GM23248 (cell line): Measurements from ENCODE around the gene TNFRSF12A. TPM values are rescaled to one million over a fixed set of nuclear protein-coding genes. Genes with fewer than 3 reads are reported as not detected.

Source experiments
- DNase-seq: peaks from one replicate; pipeline ENCODE4 v3.0.0-alpha.2; 2015
- H2AFZ ChIP-seq: fragments of 200-600 bp; sonication (generic); 2 replicates; pipeline ENCODE4 v1.6.1; 2016; ENCODE audit warnings: antibody characterized with exemption
- H3F3A ChIP-seq: fragments of 200-600 bp; sonication (generic); 2 replicates; pipeline ENCODE4 v1.6.1; 2016; ENCODE audit warnings: mild to moderate bottlenecking, antibody characterized with exemption, mixed run types; ENCODE audit not compliant: insufficient read depth
- H3K27ac ChIP-seq: fragments of 200-600 bp; sonication (generic); 2 replicates; pipeline ENCODE4 v1.5.1; 2016; ENCODE audit warnings: mild to moderate bottlenecking
- H3K27me3 ChIP-seq: fragments of 200-600 bp; sonication (generic); replicated peaks from 2 replicates; pipeline ENCODE4 v1.6.1; 2016; ENCODE audit warnings: mild to moderate bottlenecking; ENCODE audit not compliant: insufficient read depth
- H3K36me3 ChIP-seq: fragments of 200-600 bp; sonication (generic); 2 replicates; pipeline ENCODE4 v1.6.1; 2016; ENCODE audit warnings: low read depth, mild to moderate bottlenecking
- H3K4me1 ChIP-seq: fragments of 200-600 bp; sonication (generic); 2 replicates; pipeline ENCODE4 v1.6.1; 2016; ENCODE audit warnings: mild to moderate bottlenecking; ENCODE audit not compliant: insufficient read depth
- H3K4me2 ChIP-seq: fragments of 200-600 bp; sonication (generic); one replicate; pipeline ENCODE4 v1.6.1; 2016; ENCODE audit warnings: mild to moderate bottlenecking; ENCODE audit not compliant: unreplicated experiment
- H3K4me3 ChIP-seq: fragments of 200-600 bp; sonication (generic); 2 replicates; pipeline ENCODE4 v1.5.1; 2016; ENCODE audit warnings: mild to moderate bottlenecking
- H3K79me2 ChIP-seq: fragments of 200-600 bp; sonication (generic); 2 replicates; pipeline ENCODE4 v1.6.1; 2016; ENCODE audit warnings: mild to moderate bottlenecking; ENCODE audit not compliant: insufficient read depth
- H3K9ac ChIP-seq: fragments of 200-600 bp; sonication (generic); 2 replicates; pipeline ENCODE4 v1.6.1; 2016; ENCODE audit warnings: mild to moderate bottlenecking
- H3K9me2 ChIP-seq: fragments of 200-600 bp; sonication (generic); 2 replicates; pipeline ENCODE4 v1.6.1; 2016; ENCODE audit warnings: mixed run types, mild to moderate bottlenecking, moderate library complexity; ENCODE audit not compliant: insufficient read depth
- H3K9me3 ChIP-seq: fragments of 200-600 bp; sonication (generic); one replicate; pipeline ENCODE4 v1.6.1; 2017; ENCODE audit warnings: low read depth
- H4K20me1 ChIP-seq: fragments of 200-600 bp; sonication (generic); 2 replicates; pipeline ENCODE4 v1.6.0; 2016; ENCODE audit not compliant: insufficient read depth
- EZH2 ChIP-seq: fragments of 200-600 bp; sonication (generic); IDR thresholded peaks from 2 replicates; pipeline ENCODE4 v1.6.1; 2018; ENCODE audit warnings: antibody characterized with exemption, mild to moderate bottlenecking; ENCODE audit not compliant: insufficient read depth, poor library complexity, severe bottlenecking
- EZH2phosphoT487 ChIP-seq: fragments of 200-600 bp; sonication (generic); IDR thresholded peaks from 2 replicates; pipeline ENCODE4 v1.6.1; 2018; ENCODE audit warnings: antibody characterized with exemption, moderate library complexity, mild to moderate bottlenecking, low read depth; ENCODE audit not compliant: insufficient read depth
- WGBS, 2 experiments: methylation state at CpG; one replicate each; pipeline ENCODE4 v1.1.6; 2015 to 2017; ENCODE audit warnings: low lambda C conversion rate in 2 of 2, low coverage in 1 of 2; ENCODE audit errors: missing lambda C conversion rate in 2 of 2; 5-methylcytosine and 5-hydroxymethylcytosine counted together
- in situ Hi-C: fragments of 300-500 bp; cut with MboI; formaldehyde crosslinking; loops from 2 replicates; pipeline ENCODE4 v1.15.0; 2020
- polyA plus RNA-seq: library from polyadenylated mRNA; unstranded; fragments of >200 nt; fragmentation: Nextera tagmentation; extraction: Ambion mirVana; gene quantifications from 2 replicates; pipeline ENCODE4 v1.2.1, GENCODE V29; 2016
- total RNA-seq: library from RNA; depleted of rRNA; stranded (reverse); fragments of >200 nt; shearing (Covaris generic); gene quantifications from 2 replicates; pipeline ENCODE4 v1.2.3, GENCODE V29; 2014

The TNFRSF12A gene
- total and polyA plus RNA-seq, 2 experiments from 2014 or later: 735 to 864 TPM

DNA sequence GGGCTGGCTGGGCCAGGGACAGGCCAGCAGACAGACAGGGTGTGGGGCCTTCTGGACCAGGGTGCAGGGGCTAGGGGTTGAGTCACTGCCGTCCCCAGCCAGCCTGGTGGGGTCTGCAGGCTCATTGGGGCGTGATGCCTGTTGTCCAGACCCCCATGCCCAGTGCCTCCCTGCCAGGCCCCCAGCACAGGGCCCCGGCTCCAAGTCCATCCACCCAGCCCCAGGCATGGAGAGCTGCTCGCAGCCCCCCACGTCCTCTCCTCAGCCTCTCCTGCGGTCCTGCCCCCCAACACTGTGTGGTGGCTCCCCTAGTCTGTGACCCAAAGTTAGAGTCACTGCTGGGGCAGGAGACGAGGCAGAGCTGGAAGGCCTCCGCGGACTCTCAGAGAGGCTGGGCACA lies 32.9 kb upstream of the TNFRSF12A start:
- H3K9ac ChIP-seq: no peak overlapping the region
- no peaks in the 10 kb centered on the region for H3K4me1 ChIP-seq
- no peak overlapping the region for H2AFZ ChIP-seq
- H3K79me2 ChIP-seq: no peaks in the 10 kb centered on the region
- H3K36me3 ChIP-seq: no peaks in the 10 kb centered on the region
- no peak for TF ChIP-seq EZH2phosphoT487
- TF ChIP-seq EZH2: no peak
- no peak overlapping the region for H3K27ac ChIP-seq
- DNase-seq: no peak
- no peaks in the 10 kb centered on the region for H3F3A ChIP-seq
- H3K4me3 ChIP-seq: no peak overlapping the region
- WGBS, 2 experiments: 65 to 73% methylated on average over 8 of the region's 9 CpGs
- in situ Hi-C loops: no loop called here
- no peaks in the 10 kb centered on the region for H3K9me2 ChIP-seq
- no peaks in the 10 kb centered on the region for H3K9me3 ChIP-seq
- no peaks in the 10 kb centered on the region; the same call in 1 of the 2 replicates for H3K27me3 ChIP-seq
- no peaks in the 10 kb centered on the region for H4K20me1 ChIP-seq
- H3K4me2 ChIP-seq: no peak overlapping the region

DNA sequence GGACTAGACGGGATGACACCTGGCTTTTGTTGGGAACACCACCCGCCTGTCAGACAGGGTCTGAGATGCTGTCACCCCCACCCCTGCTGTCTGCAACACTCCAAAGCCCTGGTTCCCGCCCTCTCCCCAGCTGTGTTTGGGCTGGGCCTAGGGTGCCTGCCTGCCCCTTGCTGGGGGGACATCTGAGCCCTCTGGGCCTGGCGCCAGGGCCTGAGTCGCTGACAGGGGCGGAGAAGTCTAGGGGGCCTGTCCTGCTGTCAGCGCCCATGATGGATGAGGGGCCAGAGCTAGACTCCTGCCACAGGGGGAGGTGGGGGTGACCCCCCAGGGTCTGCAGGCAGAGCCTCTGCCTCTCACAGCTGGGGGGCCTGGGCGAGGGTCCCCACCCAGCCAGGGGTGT lies 32.3 kb upstream of the TNFRSF12A start:
- Histone ChIP-seq H3K9me3 (no peaks in the 10 kb centered on the region), H3K4me2 (no peak overlapping the region), H3K9ac (no peak overlapping the region), H3K79me2 (no peaks in the 10 kb centered on the region), H3K9me2 (no peaks in the 10 kb centered on the region), H2AFZ (no peak overlapping the region), H3K27ac (no peak overlapping the region), H3K4me1 (no peaks in the 10 kb centered on the region), H4K20me1 (no peaks in the 10 kb centered on the region), H3K27me3 (no peaks in the 10 kb centered on the region; the same call in 1 of the 2 replicates), H3K36me3 (no peaks in the 10 kb centered on the region), H3K4me3 (no peak overlapping the region), H3F3A (no peaks in the 10 kb centered on the region)
- no peak for TF ChIP-seq EZH2phosphoT487
- no peak for DNase-seq
- WGBS, 2 experiments: 30 to 46% methylated on average over 5 to 8 of the region's 8 CpGs
- in situ Hi-C loops: no loop called here

DNA sequence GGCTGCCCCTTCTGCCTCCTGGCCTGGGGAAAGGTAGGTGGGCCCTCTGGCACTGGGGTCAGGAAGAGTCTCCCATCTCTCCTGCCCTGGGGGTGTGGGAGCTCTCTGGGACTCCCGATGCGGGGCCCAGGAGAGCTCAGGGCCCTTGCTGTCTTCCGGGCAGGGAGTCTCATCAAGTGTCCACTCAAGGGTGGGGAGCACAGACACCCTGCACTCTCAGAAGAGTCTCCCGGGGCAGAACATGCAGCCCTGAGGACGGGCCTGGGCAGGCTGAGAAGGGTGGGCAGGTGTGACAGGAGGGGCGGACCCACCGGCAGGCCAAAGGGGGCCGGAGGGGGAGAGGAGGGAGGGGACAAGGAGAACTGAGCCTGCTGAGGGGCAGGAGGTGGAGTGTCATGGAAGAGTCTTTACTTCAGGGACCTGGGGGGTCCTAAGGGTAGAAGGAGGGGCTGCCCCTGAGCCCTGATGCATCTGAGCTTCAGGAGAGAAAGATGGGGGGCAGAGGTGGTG lies 31.5 kb upstream of the TNFRSF12A start:
- H3K79me2 ChIP-seq: no peaks in the 10 kb centered on the region
- H3K9me3 ChIP-seq: no peaks in the 10 kb centered on the region
- H3K4me3 ChIP-seq: no peak overlapping the region
- 49 to 54% methylated on average over 7 to 8 of the region's 8 CpGs for whole genome bisulfite sequencing, 2 experiments
- no peak overlapping the region for H2AFZ ChIP-seq
- H4K20me1 ChIP-seq: no peaks in the 10 kb centered on the region
- in situ Hi-C loops: no loop called here
- H3K4me1 ChIP-seq: no peaks in the 10 kb centered on the region
- no peak overlapping the region for H3K4me2 ChIP-seq
- no peaks in the 10 kb centered on the region for H3K9me2 ChIP-seq
- H3K9ac ChIP-seq: no peak overlapping the region
- no peak for DNase-seq
- H3K27me3 ChIP-seq: no peaks in the 10 kb centered on the region; the same call in 1 of the 2 replicates
- no peaks in the 10 kb centered on the region for H3K36me3 ChIP-seq
- no peak for TF ChIP-seq EZH2
- TF ChIP-seq EZH2phosphoT487: no peak
- no peak overlapping the region for H3K27ac ChIP-seq
- H3F3A ChIP-seq: no peaks in the 10 kb centered on the region

DNA sequence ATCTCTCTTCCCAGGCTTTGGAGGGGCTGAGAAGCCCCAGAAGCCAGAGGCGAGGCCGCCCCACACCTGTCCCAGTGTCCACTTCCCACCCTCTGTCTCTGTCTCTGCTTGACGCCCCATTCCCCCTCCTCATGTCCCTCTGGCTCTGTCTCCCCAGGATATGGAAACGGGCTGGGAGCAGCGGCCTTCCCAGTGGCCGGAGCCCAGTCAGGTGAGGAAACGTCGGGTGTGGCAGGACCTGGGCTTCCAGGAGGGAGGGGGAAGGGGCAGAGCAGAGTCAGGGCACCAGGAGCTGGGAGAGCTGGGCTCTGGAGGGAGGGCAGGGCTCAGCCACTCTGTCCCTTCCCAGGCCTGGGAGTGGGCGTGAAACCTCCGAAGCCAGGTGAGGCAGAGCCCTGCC lies 29.3 kb upstream of the TNFRSF12A start:
- Histone ChIP-seq H3K4me1 (no peaks in the 10 kb centered on the region), H4K20me1 (no peaks in the 10 kb centered on the region), H3K27me3 (no peaks in the 10 kb centered on the region; the same call in 1 of the 2 replicates), H3F3A (no peaks in the 10 kb centered on the region), H3K36me3 (no peaks in the 10 kb centered on the region), H3K79me2 (no peaks in the 10 kb centered on the region), H3K9me3 (no peaks in the 10 kb centered on the region), H3K9ac (no peak overlapping the region), H3K4me3 (no peak overlapping the region), H3K4me2 (no peak overlapping the region), H3K27ac (no peak overlapping the region), H3K9me2 (no peaks in the 10 kb centered on the region), H2AFZ (no peak overlapping the region)
- no peak for DNase-seq
- in situ Hi-C loops: no loop called here
- TF ChIP-seq EZH2: no peak
- no peak for TF ChIP-seq EZH2phosphoT487
- 67 to 77% methylated on average over 8 to 10 of the region's 10 CpGs for WGBS, 2 experiments

DNA sequence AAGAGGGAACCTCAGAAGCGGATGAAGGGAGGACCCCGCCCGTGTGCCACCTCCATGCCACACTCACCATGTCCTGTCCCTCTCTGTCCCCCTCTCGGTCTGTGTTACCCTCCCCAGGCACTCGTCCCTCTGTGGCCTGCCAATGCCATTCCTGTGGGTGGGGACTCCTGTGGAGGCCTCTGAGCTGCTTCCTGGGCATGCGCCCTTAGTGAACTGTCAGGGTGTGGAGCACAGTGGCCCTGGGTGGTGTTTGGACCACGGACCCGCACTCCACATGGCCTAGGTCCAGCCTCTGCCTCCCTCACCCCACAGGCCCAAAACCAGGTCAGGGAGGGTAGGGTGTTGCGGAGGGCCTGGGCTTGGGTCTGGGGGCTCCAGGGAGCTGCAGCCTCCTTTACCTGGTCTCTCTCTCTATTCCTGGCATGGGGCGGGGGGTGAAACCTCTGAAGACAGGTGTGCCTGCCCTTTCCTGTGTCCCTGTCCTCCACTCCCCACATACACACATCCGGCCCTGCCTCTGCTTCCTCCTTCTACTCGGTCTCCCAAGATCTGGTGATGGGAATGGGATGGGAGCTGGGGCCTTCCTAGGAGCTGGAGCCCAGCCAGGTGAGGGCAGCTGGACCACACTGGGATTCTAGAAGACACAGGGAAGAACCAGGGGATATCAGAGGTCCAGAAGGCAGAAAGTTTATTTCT lies 28.5 kb upstream of the TNFRSF12A start:
- no peaks in the 10 kb centered on the region for H3F3A ChIP-seq
- H3K9me2 ChIP-seq: no peaks in the 10 kb centered on the region
- no peak overlapping the region for H3K4me2 ChIP-seq
- no peak overlapping the region for H2AFZ ChIP-seq
- no peaks in the 10 kb centered on the region for H3K9me3 ChIP-seq
- no peaks in the 10 kb centered on the region for H3K79me2 ChIP-seq
- in situ Hi-C loops: no loop called here
- WGBS, 2 experiments: 85 to 88% methylated on average over 12 of the region's 12 CpGs
- H4K20me1 ChIP-seq: no peaks in the 10 kb centered on the region
- no peak for DNase-seq
- H3K36me3 ChIP-seq: no peaks in the 10 kb centered on the region
- H3K4me1 ChIP-seq: no peaks in the 10 kb centered on the region
- H3K4me3 ChIP-seq: no peak overlapping the region
- TF ChIP-seq EZH2phosphoT487 (no peak), EZH2 (no peak)
- H3K27ac ChIP-seq: no peak overlapping the region
- H3K27me3 ChIP-seq: no peaks in the 10 kb centered on the region; the same call in 1 of the 2 replicates
- H3K9ac ChIP-seq: no peak overlapping the region
